C4-2B (cell line): Measurements from ENCODE around the gene DENND2A.
A peak's percentile ranks its signal among the peaks of the same experiment; 100 is the strongest.

ENCODE experiments used
- CTCF ChIP-seq: fragments of 450-650 bp; conservative IDR thresholded peaks from 2 replicates; pipeline ENCODE4 v1.5.1; 2017; ENCODE audit warnings: mild to moderate bottlenecking
- ZFX ChIP-seq: fragments of 450-650 bp; IDR thresholded peaks from 2 replicates; pipeline ENCODE4 v1.6.1; 2017

GRCh38 chr7:140478246-140479061 is 162.2 kb downstream of the DENND2A start:
- TF ChIP-seq CTCF (no peak), ZFX (peak; percentile 95; the same call in 1 of the 2 replicates)
